WTC11 (cell line): Measurements from ENCODE around the gene TAB3. TPM values are rescaled to one million over a fixed set of nuclear protein-coding genes. Genes with fewer than 3 reads are reported as not detected.

Experiments used
- ATAC-seq: fragments of 200-7000 bp; cut with Tn5 transposase; 2 replicates; pipeline ENCODE4 v1.10.0; 2021; ENCODE audit warnings: mild to moderate bottlenecking, moderate library complexity
- Bru-seq: library from RNA; stranded (reverse); fragments of 400-500 nt; gene quantifications from one replicate; lab custom pipeline; 2021; lab: Mats Ljungman, UMichigan
- CTCF ChIA-PET: fragments of 300-600 bp; sonication (Branson Sonifier 250); formaldehyde crosslinking; loops from one replicate; lab custom pipeline; 2021; ENCODE audit warnings: antibody characterized with exemption; lab: Charles Lee
- POLR2A ChIA-PET: fragments of 350-600 bp; sonication (Branson Sonifier 250); formaldehyde crosslinking; loops from one replicate; lab custom pipeline; 2021; ENCODE audit warnings: antibody characterized with exemption; lab: Charles Lee
- DNase-seq: peaks from one replicate; pipeline ENCODE4 v3.0.0; 2021; ENCODE audit warnings: low spot score
- H3K27ac Mint-ChIP-seq: 2 replicates; pipeline ENCODE4 v1.8.0; 2021; ENCODE audit warnings: mixed read lengths
- H3K27me3 Mint-ChIP-seq: 2 replicates; pipeline ENCODE4 v1.8.0; 2021; ENCODE audit warnings: low read depth, mild to moderate bottlenecking, moderate library complexity, mixed read lengths
- H3K36me3 Mint-ChIP-seq: 2 replicates; pipeline ENCODE4 v1.8.0; 2021; ENCODE audit warnings: mixed read lengths
- H3K4me1 Mint-ChIP-seq: 2 replicates; pipeline ENCODE4 v1.8.0; 2022; ENCODE audit warnings: mixed read lengths
- H3K4me3 Mint-ChIP-seq: 2 replicates; pipeline ENCODE4 v1.8.0; 2021; ENCODE audit warnings: mild to moderate bottlenecking, moderate library complexity, mixed read lengths
- H3K9me3 Mint-ChIP-seq: 2 replicates; pipeline ENCODE4 v1.8.0; 2021; ENCODE audit warnings: mixed read lengths
- ARID4B ChIP-seq: sonication (generic); formaldehyde crosslinking; IDR thresholded peaks from 2 replicates; pipeline ENCODE4 v1.8.0; 2023; ENCODE audit warnings: missing genetic modification reagents, mild to moderate bottlenecking, borderline replicate concordance
- ATF2 ChIP-seq: sonication (generic); formaldehyde crosslinking; IDR thresholded peaks from 2 replicates; pipeline ENCODE4 v1.8.1; 2022; ENCODE audit warnings: low read depth, missing genetic modification reagents, borderline replicate concordance
- CBFB ChIP-seq: sonication (generic); formaldehyde crosslinking; IDR thresholded peaks from 2 replicates; pipeline ENCODE4 v1.8.1; 2022; ENCODE audit warnings: mild to moderate bottlenecking, low read depth, missing genetic modification reagents
- ETV6 ChIP-seq: sonication (generic); formaldehyde crosslinking; IDR thresholded peaks from 2 replicates; pipeline ENCODE4 v1.8.1; 2022; ENCODE audit warnings: mild to moderate bottlenecking, missing genetic modification reagents
- FOXK1 ChIP-seq: sonication (generic); formaldehyde crosslinking; IDR thresholded peaks from 2 replicates; pipeline ENCODE4 v1.8.0; 2022; ENCODE audit warnings: mild to moderate bottlenecking, moderate library complexity, missing genetic modification reagents
- FOXP1 ChIP-seq: sonication (generic); formaldehyde crosslinking; IDR thresholded peaks from 2 replicates; pipeline ENCODE4 v1.8.0; 2022; ENCODE audit warnings: missing genetic modification reagents, mild to moderate bottlenecking, moderate library complexity, borderline replicate concordance
- FOXP4 ChIP-seq: sonication (generic); formaldehyde crosslinking; IDR thresholded peaks from 2 replicates; pipeline ENCODE4 v1.8.0; 2022; ENCODE audit warnings: mild to moderate bottlenecking, missing genetic modification reagents
- JUN ChIP-seq: sonication (generic); formaldehyde crosslinking; IDR thresholded peaks from 2 replicates; pipeline ENCODE4 v1.8.0; 2023; ENCODE audit warnings: mild to moderate bottlenecking, missing genetic modification reagents
- KAT7 ChIP-seq: sonication (generic); formaldehyde crosslinking; IDR thresholded peaks from 2 replicates; pipeline ENCODE4 v1.8.1; 2023; ENCODE audit warnings: missing genetic modification reagents, mild to moderate bottlenecking, borderline replicate concordance
- NR3C1 ChIP-seq: sonication (generic); formaldehyde crosslinking; conservative IDR thresholded peaks from 2 replicates; pipeline ENCODE4 v1.8.1; 2023; ENCODE audit warnings: low read depth, mild to moderate bottlenecking, missing genetic modification reagents
- OVOL2 ChIP-seq: fragments of 250-450 bp; sonication (Bioruptor Pico); IDR thresholded peaks from 2 replicates; pipeline ENCODE4 v1.9.0; 2021; ENCODE audit warnings: mild to moderate bottlenecking, borderline replicate concordance
- RORB ChIP-seq: fragments of 250-450 bp; sonication (Bioruptor Pico); IDR thresholded peaks from 2 replicates; pipeline ENCODE4 v1.9.0; 2021; ENCODE audit warnings: mild to moderate bottlenecking
- SMAD3 ChIP-seq: sonication (generic); formaldehyde crosslinking; IDR thresholded peaks from 2 replicates; pipeline ENCODE4 v1.8.0; 2022; ENCODE audit warnings: missing genetic modification reagents, mild to moderate bottlenecking, borderline replicate concordance
- SP1 ChIP-seq: sonication (generic); formaldehyde crosslinking; conservative IDR thresholded peaks from 2 replicates; pipeline ENCODE4 v1.8.1; 2022; ENCODE audit warnings: missing genetic modification reagents
- TP53 ChIP-seq: sonication (generic); formaldehyde crosslinking; IDR thresholded peaks from 2 replicates; pipeline ENCODE4 v1.8.1; 2023; ENCODE audit warnings: mild to moderate bottlenecking, missing genetic modification reagents
- USF1 ChIP-seq: sonication (generic); formaldehyde crosslinking; IDR thresholded peaks from 2 replicates; pipeline ENCODE4 v1.8.0; 2022; ENCODE audit warnings: mild to moderate bottlenecking, missing genetic modification reagents
- ZBTB21 ChIP-seq: sonication (generic); formaldehyde crosslinking; IDR thresholded peaks from 2 replicates; pipeline ENCODE4 v1.8.1; 2023; ENCODE audit warnings: mild to moderate bottlenecking, missing genetic modification reagents, borderline replicate concordance
- ZNF263 ChIP-seq: sonication (generic); formaldehyde crosslinking; IDR thresholded peaks from 2 replicates; pipeline ENCODE4 v1.8.1; 2022; ENCODE audit warnings: low read depth, mild to moderate bottlenecking, moderate library complexity, missing genetic modification reagents
- long read RNA-seq, 3 experiments: library from RNA in 1 of 3; library from capped mRNA in 1 of 3; library from polyadenylated mRNA in 1 of 3; unstranded in 2 of 3; stranded (forward) in 1 of 3; transcript quantifications; one replicate each; pipeline ENCODE4 v2.0.0, GENCODE V29; 2021
- total RNA-seq: library from RNA; stranded (reverse); gene quantifications from 3 replicates; pipeline ENCODE4 v1.2.3, GENCODE V29; 2021
- TF ChIP-seq, protein P1 (sequence below): sonication (generic); formaldehyde crosslinking; IDR thresholded peaks from 2 replicates; pipeline ENCODE4 v1.8.0; 2022; ENCODE audit warnings: missing genetic modification reagents

TAB3 gene
- total RNA-seq (10.4 to 12.6 TPM (median 12.0 TPM) in 3 replicates), Bru-seq, nascent RNA (percentile 53 among the genes with signal in this experiment)
- long read RNA-seq, experiment 1, full-length matches to known transcripts: 1 of 21 reads
- long read RNA-seq, experiment 1, partial matches to known transcripts: 13 of 21 reads
- long read RNA-seq, experiment 1, other reads (novel, unspliced or antisense): 7 of 21 reads
- long read RNA-seq, experiment 2, partial matches to known transcripts: 1 of 13 reads
- long read RNA-seq, experiment 2, other reads (novel, unspliced or antisense): 12 of 13 reads
- long read RNA-seq, experiment 3: 0 reads

- Mint-ChIP-seq H3K9me3 (no peaks in the 10 kb centered on the region), H3K27me3 (no peaks in the 10 kb centered on the region), H3K36me3 (no peaks in the 10 kb centered on the region), H3K27ac (peak within 1 kb of the TSS; percentile 82), H3K4me1 (peaks cover 18% of the 10 kb centered on the region), H3K4me3 (peak within 1 kb of the TSS; percentile 78)
- DNase-seq: peak; percentile 92
- ChIA-PET POLR2A (interaction anchor here (0.7 kb wide), 1 partner anchor 25 kb away, joined by 3 read pairs; no protein-coding TSS in a partner anchor), CTCF (interaction anchor here (1.0 kb wide), 1 partner anchor 25 kb away, joined by 3 read pairs; no protein-coding TSS in a partner anchor)
- ATAC-seq: peak; percentile 94
- TF ChIP-seq FOXP4 (CRISPR knock-in tag) (no peak), FOXK1 (CRISPR knock-in tag) (0 out of 2 replicates have a peak, but pooled peaks have one; percentile 21), SP1 (CRISPR knock-in tag) (peak; percentile 56), CBFB (CRISPR knock-in tag) (0 out of 2 replicates have a peak, but pooled peaks have one; percentile 56), SMAD3 (CRISPR knock-in tag) (0 out of 2 replicates have a peak, but pooled peaks have one; percentile 33), FOXP1 (CRISPR knock-in tag) (no peak), OVOL2 (no peak), TP53 (no peak), ETV6 (CRISPR knock-in tag) (peak; percentile 39; the same call in 1 of the 2 replicates), ZNF263 (no peak)
- TF ChIP-seq, protein P1, sequence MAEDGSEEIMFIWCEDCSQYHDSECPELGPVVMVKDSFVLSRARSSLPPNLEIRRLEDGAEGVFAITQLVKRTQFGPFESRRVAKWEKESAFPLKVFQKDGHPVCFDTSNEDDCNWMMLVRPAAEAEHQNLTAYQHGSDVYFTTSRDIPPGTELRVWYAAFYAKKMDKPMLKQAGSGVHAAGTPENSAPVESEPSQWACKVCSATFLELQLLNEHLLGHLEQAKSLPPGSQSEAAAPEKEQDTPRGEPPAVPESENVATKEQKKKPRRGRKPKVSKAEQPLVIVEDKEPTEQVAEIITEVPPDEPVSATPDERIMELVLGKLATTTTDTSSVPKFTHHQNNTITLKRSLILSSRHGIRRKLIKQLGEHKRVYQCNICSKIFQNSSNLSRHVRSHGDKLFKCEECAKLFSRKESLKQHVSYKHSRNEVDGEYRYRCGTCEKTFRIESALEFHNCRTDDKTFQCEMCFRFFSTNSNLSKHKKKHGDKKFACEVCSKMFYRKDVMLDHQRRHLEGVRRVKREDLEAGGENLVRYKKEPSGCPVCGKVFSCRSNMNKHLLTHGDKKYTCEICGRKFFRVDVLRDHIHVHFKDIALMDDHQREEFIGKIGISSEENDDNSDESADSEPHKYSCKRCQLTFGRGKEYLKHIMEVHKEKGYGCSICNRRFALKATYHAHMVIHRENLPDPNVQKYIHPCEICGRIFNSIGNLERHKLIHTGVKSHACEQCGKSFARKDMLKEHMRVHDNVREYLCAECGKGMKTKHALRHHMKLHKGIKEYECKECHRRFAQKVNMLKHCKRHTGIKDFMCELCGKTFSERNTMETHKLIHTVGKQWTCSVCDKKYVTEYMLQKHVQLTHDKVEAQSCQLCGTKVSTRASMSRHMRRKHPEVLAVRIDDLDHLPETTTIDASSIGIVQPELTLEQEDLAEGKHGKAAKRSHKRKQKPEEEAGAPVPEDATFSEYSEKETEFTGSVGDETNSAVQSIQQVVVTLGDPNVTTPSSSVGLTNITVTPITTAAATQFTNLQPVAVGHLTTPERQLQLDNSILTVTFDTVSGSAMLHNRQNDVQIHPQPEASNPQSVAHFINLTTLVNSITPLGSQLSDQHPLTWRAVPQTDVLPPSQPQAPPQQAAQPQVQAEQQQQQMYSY: peak; percentile 98
Measured at GRCh38 chrX:30889147-30890140, at the start of gene TAB3. Gene TAB3, minus strand, starts transcription at chrX:30889254. Its CDS starts 29,666 bp downstream, at chrX:30859588.

GRCh38 chrX:30938295-30938694 lies 49.2 kb upstream of the TAB3 start:
- DNase-seq (no peak), ATAC-seq (no peak)
- Mint-ChIP-seq H3K36me3 (no peaks in the 10 kb centered on the region), H3K9me3 (peaks cover 13% of the 10 kb centered on the region), H3K27ac (no peak overlapping the region), H3K4me1 (no peaks in the 10 kb centered on the region), H3K4me3 (no peak overlapping the region), H3K27me3 (no peaks in the 10 kb centered on the region)
- POLR2A ChIA-PET: no interaction called here
- CTCF ChIA-PET: no interaction called here
- no peak for TF ChIP-seq ARID4B (CRISPR knock-in tag)
- TF ChIP-seq ZBTB21: no peak
- no peak for TF ChIP-seq USF1 (CRISPR knock-in tag)
- no peak for TF ChIP-seq RORB (CRISPR knock-in tag)
- no peak for TF ChIP-seq KAT7
- TF ChIP-seq CBFB (CRISPR knock-in tag): no peak
- TF ChIP-seq ATF2 (CRISPR knock-in tag): no peak
- no peak for TF ChIP-seq NR3C1 (CRISPR knock-in tag)
- TF ChIP-seq JUN (CRISPR knock-in tag): no peak
- no peak for TF ChIP-seq ZNF263
